ENCODE measurements around the gene FGD2.

The FGD2 gene

GRCh38 chr6:37005061-37005810, at the start of gene FGD2:
FGD2 (plus strand) TSS chr6:37005655; CDS start chr6:37005818, 163 bp downstream.
- no peak within 1 kb of the TSS for H3K4me3 ChIP-seq (replicated peaks in 1 of 2; ENCODE audit: low read depth in 2 of 2, low read length in 2 of 2)
- no peak for DNase-seq (ENCODE audit: low read depth in 2 of 2)
- no peak for TF ChIP-seq CTCF (IDR thresholded peaks at IDR 0.05; ENCODE audit: low read depth, low read length)

- no peak overlapping the region for H3K4me3 ChIP-seq (replicated peaks in 1 of 2; ENCODE audit: low read depth in 2 of 2, low read length in 2 of 2)
- no peak for TF ChIP-seq CTCF (IDR thresholded peaks at IDR 0.05; ENCODE audit: low read depth, low read length)
- no peak for DNase-seq (ENCODE audit: low read depth in 2 of 2)
Measured at GRCh38 chr6:36955671-36956445, 49.6 kb upstream of the FGD2 start.

GRCh38 chr6:36956446-36956820, 49.0 kb upstream of the FGD2 start:
- no peak for TF ChIP-seq CTCF (IDR thresholded peaks at IDR 0.05; ENCODE audit: low read depth, low read length)
- DNase-seq (ENCODE audit: low read depth in 2 of 2), result no peak
- H3K4me3 ChIP-seq (replicated peaks in 1 of 2; ENCODE audit: low read depth in 2 of 2, low read length in 2 of 2), result no peak overlapping the region

GRCh38 chr6:36957773-36958271, 47.6 kb upstream of the FGD2 start:
- DNase-seq (ENCODE audit: low read depth in 2 of 2), result no peak
- no peak overlapping the region for H3K4me3 ChIP-seq (replicated peaks in 1 of 2; ENCODE audit: low read depth in 2 of 2, low read length in 2 of 2)
- no peak for TF ChIP-seq CTCF (IDR thresholded peaks at IDR 0.05; ENCODE audit: low read depth, low read length)

- TF ChIP-seq CTCF (IDR thresholded peaks at IDR 0.05; ENCODE audit: low read depth, low read length), result no peak
- DNase-seq (ENCODE audit: low read depth in 2 of 2), result no peak
- no peak overlapping the region for H3K4me3 ChIP-seq (replicated peaks in 1 of 2; ENCODE audit: low read depth in 2 of 2, low read length in 2 of 2)
Measured at GRCh38 chr6:36958775-36959554, 46.5 kb upstream of the FGD2 start.

- DNase-seq (ENCODE audit: low read depth in 2 of 2), result no peak
- no peak for TF ChIP-seq CTCF (IDR thresholded peaks at IDR 0.05; ENCODE audit: low read depth, low read length)
- no peak overlapping the region for H3K4me3 ChIP-seq (replicated peaks in 1 of 2; ENCODE audit: low read depth in 2 of 2, low read length in 2 of 2)
Measured at GRCh38 chr6:36959555-36960250, 45.8 kb upstream of the FGD2 start.

Measured in cardiac fibroblast (primary cell).